GM18951 (cell line): Measurements from ENCODE around the gene CACNB2.
"Not testable (repeated sequence)": the region's sequence is repeated elsewhere in the genome, so short reads cannot be mapped to it uniquely, and the experiment has no call there.

Source experiments
- POLR2A ChIP-seq: IDR thresholded peaks from 4 replicates; pipeline ENCODE4 v1.6.1; 2011; ENCODE audit warnings: mild to moderate bottlenecking; ENCODE audit not compliant: insufficient read length, insufficient read depth; ENCODE audit errors: extremely low read depth
- in situ Hi-C: fragments of 300-500 bp; cut with MboI; formaldehyde crosslinking; loops from one replicate; pipeline ENCODE4 v1.12.0; 2022; ENCODE audit warnings: low sequenced_read_pairs, mixed read lengths, inconsistent platforms; ENCODE audit not compliant: unreplicated experiment

Gene CACNB2

DNA sequence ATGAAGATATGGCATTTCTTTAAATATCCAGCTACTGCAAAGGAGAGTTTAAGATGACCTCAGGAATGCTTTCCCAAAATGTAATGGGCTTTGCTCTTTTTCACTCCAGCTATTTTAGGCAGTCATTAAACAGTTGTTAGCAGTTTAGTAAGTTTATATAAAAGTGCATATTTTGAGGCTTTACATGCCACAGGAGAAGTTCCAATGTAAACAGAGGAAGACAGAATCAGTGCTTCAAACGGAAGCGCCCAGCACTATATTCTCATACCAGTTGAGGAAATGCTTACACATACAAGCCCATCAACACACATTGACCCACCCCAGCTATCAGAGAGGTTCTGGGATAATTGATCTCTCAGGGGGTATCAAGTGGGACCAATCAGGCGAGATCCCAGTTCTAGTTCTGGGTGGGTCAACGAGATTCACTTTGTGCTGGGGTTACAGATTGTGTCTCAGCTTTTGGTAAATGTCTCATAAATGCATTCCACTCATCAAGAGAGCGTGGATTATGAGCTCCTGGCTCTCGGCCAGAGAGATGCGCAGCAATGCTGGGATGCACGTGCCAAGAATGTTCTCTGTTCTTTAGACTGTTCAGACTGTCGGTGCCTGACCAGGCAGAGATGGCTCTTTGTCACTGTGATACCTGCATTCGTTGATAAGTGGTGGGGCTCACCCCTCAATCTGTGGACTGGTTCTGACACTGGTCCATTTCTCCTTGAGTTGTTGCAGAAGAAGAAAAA, 55.0 kb downstream of the CACNB2 start:
- in situ Hi-C loops, result no loop called here
- no peak for TF ChIP-seq POLR2A

DNA sequence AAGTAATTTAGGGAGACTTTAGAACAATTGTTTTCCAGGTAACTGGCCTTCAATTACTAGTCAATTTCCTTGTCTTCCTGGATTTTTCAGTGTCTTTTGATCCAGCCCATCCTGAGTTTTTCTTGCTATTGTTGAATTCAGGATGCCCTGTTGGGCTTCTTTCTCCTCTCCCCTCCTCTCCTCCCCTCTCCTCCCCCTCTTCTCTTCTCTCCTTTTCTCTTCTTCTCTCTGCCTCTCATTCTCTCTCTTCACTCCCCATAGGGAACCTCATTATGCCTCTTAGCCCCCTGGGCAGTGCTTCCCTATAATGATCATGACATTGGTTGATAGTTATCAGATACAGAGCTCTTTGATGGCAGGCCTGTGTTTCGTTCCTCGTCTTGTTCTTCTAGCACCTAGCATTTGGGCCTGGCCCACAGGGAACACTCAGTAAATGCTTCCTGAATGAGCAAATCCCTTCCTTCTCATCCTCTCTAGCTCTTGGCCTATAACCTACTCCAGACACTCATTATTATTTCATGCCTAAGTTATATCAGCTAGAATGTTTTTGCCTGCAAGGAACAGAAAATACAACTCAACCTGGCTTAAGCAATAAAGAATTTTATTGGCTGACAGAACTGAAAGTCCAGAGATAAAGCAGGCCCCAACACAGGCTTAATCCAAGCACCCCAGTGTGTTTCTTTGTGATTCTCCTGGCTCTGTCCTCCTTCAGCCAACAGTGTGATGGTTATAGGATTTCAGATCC, 56.8 kb downstream of the CACNB2 start:
- TF ChIP-seq POLR2A, result no peak
- in situ Hi-C loops, result no loop called here

DNA sequence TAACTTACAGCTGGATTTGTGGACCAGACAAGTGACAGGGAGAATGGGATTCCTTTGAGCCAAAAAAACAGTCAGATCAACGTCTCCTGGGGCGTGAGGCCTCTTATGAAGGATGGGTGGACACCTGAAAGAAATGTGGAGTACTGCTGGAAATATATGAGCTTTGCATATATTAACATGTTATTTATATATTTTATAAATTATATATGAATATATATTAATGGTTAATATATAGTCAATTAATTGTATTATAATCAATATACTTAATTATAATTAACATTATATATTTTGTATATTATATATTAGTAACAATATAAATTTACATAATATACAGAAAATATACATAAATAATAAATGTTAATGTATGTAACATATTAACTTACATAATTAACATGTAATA, 57.5 kb downstream of the CACNB2 start:
- in situ Hi-C loops, result no loop called here
- no peak for TF ChIP-seq POLR2A

DNA sequence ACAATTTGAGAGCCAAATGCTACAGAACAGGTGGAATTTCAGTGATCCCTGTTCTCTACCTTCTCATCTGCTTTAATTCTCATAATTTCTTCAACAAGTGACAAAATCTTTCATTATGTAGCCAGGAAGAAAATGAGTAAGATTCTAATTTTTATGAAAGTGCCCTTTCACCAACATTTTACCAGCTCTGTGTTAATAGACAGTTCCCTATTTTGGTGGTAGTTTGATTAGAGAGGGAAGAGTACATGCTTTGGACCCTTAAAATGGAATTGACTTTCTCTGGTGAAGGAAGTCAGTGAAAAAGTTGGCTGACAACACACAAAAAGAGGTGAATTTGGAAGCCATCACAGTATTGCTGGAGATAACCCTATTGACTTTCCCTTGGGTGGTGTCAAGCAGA, 61.7 kb downstream of the CACNB2 start:
- in situ Hi-C loops, result no loop called here
- no peak for TF ChIP-seq POLR2A

DNA sequence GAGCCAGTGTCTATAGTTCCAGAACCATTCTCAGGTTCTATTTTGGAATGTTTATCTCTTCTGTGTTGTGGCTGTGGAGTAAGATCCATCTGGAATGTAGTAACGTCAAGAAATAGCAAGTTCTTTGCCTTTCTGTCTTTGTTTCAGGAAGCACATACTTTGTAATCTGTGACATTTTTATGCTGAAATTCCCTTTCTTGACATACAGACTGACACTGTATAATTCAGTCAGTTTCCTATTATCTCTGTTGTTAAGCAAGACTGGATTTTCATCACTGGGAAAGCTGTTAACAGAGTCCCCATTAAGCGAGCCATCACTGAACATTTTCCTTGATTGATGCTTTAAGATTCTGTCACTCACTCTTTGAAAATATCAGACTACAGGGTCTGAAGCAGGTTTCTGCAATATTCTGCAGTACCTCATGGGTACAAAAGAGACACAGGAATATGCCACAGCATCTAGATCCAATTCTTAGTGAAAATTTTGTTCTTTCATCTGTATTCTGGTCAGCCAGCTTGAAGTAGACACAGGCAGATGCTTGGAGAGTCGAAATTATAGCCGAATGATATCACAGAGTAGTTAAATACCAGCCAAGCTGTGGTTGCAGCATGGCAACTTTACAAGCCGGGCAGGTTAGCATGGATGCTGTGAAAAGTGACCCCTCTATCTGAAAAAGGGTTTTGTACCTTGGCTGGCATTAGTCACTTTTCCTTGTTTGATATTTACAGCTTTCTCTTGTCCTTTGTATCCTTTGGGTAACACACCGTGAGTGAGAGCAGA, 62.6 kb downstream of the CACNB2 start:
- in situ Hi-C loops, result no loop called here
- no peak for TF ChIP-seq POLR2A

DNA sequence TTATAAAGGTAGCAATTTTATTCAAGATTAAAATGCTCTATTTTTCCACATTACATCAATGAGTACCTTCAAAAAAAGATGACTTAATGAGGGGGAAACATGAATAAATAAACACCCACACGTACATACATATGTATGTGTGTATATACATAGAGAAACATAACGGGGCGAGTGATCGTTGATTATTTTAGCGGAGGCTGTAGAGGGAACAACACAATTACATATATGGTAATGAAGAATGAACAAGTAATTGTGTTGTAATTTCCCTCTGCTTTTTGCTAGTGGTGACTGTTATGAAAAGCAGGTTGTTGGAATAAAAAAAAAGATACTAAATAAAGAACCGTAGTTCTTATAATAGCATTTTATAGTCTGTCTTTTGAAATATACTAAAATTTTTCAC, 63.2 kb downstream of the CACNB2 start:
- in situ Hi-C loops, result no loop called here
- no peak for TF ChIP-seq POLR2A

DNA sequence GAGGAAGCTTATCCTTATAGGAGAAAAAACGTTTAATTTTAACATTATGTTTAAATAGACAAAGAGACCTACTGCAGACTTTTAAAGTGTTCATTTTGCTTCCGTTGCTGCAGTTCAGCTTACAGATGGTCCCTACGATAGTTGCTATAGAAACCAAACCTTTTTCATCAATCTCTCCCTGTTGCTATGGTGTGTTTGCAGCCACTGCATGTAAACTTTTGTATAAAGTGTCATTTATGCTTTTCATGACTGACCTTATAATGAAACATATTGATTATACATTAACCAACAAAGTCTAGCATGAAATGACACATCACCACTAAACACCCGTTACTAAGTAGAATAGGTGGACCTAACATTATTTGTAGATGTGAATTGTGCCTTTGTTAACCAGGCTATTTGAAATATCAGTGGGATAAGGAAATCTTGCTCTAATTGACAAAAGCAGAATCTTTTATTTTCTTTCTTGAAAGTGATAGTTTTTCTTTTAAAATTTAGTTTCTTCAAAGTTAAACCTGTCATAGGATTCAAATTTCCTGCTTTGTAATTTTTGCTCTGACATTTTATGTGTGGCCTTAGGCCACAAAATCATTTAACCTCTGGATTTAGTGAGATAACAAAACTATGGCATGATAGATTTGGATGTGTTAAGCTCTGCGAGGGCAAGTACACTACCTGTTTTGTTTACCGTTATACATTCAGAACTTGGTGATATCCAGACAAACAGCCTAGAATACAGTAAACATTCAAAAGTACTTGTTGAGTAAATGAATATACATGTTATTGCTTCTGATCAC, 64.0 kb downstream of the CACNB2 start:
- in situ Hi-C loops, result no loop called here
- TF ChIP-seq POLR2A, result no peak

DNA sequence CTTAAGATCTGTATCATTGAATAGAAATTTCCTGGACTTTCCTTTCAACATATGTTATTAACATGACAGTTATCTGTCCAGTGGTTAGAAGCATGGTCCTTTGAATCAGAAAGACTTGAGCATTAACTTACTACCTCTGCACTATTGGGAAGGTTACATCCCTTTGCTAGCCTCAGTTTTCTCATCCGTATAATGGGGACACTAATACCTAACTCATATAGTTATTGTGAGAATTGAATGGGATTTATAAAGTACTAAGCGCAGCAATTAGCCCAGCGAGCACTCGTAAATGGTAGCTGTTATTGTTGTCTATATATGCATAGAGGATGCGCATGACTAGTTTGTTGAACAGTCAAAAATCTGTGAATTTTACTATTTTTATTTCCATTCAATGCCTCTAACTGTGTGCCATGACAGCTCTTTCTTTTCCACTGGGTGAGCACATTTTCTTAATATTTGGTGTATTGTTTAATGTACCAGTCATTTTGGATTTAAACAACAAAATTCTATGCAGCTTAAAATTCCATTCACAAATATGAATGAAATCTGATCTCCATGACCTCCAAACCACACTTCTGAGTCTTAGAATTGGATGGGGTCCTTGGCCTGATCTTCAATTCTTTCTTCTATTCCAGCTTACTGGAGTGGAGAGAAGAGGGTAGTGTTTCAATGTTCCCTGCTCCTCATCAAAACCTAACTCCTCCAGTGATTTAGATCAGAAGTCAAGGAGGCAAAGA, 65.0 kb downstream of the CACNB2 start:
- TF ChIP-seq POLR2A, result no peak
- in situ Hi-C loops, result no loop called here

DNA sequence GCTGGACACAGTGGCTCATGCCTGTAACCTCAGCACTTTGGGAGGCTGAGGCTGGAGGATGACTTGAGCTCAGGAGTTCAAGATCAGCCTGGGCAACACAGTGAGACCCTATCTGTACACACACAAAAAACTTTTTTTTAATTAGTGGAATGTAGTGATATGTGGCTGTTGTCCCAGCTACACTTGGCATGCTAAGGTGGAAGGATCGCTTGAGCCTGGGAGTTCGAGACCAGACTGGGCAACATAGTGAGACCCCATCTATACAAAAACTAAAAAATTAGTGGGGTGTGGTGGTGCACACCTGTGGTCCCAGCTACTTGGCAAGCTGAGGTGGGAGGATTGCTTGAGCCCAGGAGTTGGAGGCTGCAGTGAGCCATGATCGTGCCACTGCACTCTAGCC, 68.0 kb downstream of the CACNB2 start:
- in situ Hi-C loops, result not testable (repeated sequence)

DNA sequence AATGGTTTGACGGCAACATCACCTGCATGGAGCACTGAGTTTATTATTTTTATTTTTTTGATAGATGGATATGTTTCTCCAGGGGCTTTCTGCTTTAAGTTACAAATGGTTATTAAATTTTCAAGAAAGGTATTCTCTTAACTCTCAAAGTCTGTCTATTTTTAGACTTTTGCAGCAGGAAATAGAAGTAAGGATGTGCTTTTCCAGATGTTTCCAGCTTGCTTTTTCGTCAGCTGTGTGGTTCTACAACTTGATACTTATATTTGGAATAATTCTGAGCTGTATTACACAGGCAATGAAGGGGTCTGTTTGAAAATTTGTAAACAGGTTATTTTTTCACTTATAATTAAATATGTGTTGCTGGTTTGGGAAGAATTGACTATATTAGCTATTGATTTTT, 69.0 kb downstream of the CACNB2 start:
- in situ Hi-C loops, result no loop called here
- TF ChIP-seq POLR2A, result no peak

DNA sequence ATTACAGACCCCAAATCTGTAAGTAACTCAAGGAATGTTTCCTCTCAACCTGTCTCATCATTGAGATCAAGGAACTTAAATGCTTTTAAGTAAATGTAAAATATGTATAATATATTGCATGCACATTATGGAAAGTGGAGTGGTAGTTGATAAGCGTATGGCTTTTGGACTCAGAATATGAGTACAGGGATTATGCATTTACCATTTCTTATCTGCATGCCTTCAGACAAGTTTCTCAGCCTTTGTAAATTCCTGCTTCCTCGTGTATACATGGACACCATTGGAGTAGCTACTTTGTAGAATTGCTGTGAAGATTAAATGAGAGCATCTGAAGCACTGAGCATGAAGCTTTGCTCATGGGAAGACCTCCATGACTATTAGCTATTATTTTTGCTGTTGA, 70.5 kb downstream of the CACNB2 start:
- no peak for TF ChIP-seq POLR2A
- in situ Hi-C loops, result no loop called here

DNA sequence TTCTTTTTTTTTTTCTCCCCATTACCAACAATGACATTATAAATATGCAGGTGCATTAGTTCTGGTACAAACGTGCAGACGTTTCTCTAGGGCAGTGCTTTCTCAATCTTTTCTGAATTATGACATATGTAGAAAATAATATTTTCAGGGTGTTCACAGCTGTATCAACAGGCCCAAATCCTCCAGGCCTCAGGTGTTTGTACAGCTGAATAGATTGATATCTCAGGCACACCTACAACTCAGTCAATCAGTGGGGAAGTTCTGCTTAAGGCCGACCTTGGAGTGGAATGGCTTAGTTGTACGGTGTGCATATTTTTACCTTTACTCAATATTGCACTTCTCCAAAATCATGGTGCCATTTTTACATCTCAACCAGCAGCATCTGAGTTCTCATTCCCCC, 71.6 kb downstream of the CACNB2 start:
- no peak for TF ChIP-seq POLR2A
- in situ Hi-C loops, result no loop called here

DNA sequence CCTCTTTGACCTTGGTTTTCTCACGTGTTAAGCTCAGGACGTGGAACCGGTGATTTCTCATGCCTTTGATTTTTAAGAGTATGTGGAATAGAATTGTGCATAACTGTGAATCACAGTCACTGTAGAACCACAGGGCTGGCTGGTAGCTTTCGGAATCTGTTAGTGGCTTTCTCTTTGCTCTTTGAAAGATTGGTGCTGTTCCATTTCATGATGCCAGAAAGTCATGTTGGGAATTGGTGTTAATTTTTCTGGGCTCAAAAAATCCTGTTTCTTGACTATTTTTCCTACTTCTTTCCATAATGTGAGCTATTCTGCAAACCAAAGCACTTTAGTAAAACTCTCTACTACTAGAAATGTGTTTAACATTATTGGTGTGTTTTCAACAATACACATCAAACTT, 73.0 kb downstream of the CACNB2 start:
- no peak for TF ChIP-seq POLR2A
- in situ Hi-C loops, result no loop called here
